Activated T-helper 2 cell treated with anti-CD3 and anti-CD28 coated beads, Interferon-gamma antibody, Interleukin-2, Interleukin-4, amounts not matched to agents 10 μg/mL and 5 μg/mL and 100 μg/mL, durations not matched to agents 14 hours and 24 hours and 36 hours (primary cell): ENCODE measurements around the gene IQGAP2. TPM values are rescaled to one million over a fixed set of nuclear protein-coding genes. Genes with fewer than 3 reads are reported as not detected.

ENCODE experiments used
- DNase-seq: peaks from one replicate; pipeline ENCODE4 v3.0.0; 2021; ENCODE audit warnings: low spot score
- H3K27ac Mint-ChIP-seq: one replicate; pipeline ENCODE4 v1.8.0; 2021; ENCODE audit warnings: mixed read lengths
- H3K27me3 Mint-ChIP-seq: one replicate; pipeline ENCODE4 v1.8.0; 2021; ENCODE audit warnings: low read depth, mixed read lengths
- H3K36me3 Mint-ChIP-seq: one replicate; pipeline ENCODE4 v1.8.0; 2021; ENCODE audit warnings: low read depth, mixed read lengths
- H3K4me1 Mint-ChIP-seq: one replicate; pipeline ENCODE4 v1.8.0; 2021; ENCODE audit warnings: low read depth, mixed read lengths
- H3K4me3 Mint-ChIP-seq: one replicate; pipeline ENCODE4 v1.8.0; 2021; ENCODE audit warnings: low read depth, mild to moderate bottlenecking, moderate library complexity, mixed read lengths
- H3K9me3 Mint-ChIP-seq: one replicate; pipeline ENCODE4 v1.8.0; 2021; ENCODE audit warnings: mixed read lengths
- intact Hi-C: fragments of 100-400 bp; cut with micrococcal nuclease; formaldehyde crosslinking; loops from one replicate; pipeline ENCODE4 v1.15.1; 2023
- total RNA-seq: library from RNA; stranded (reverse); gene quantifications from 2 replicates; pipeline ENCODE4 v1.2.3, GENCODE V29; 2022

IQGAP2 gene
- total RNA-seq, 1 donor from 2014 or later = 28.3 TPM

DNA sequence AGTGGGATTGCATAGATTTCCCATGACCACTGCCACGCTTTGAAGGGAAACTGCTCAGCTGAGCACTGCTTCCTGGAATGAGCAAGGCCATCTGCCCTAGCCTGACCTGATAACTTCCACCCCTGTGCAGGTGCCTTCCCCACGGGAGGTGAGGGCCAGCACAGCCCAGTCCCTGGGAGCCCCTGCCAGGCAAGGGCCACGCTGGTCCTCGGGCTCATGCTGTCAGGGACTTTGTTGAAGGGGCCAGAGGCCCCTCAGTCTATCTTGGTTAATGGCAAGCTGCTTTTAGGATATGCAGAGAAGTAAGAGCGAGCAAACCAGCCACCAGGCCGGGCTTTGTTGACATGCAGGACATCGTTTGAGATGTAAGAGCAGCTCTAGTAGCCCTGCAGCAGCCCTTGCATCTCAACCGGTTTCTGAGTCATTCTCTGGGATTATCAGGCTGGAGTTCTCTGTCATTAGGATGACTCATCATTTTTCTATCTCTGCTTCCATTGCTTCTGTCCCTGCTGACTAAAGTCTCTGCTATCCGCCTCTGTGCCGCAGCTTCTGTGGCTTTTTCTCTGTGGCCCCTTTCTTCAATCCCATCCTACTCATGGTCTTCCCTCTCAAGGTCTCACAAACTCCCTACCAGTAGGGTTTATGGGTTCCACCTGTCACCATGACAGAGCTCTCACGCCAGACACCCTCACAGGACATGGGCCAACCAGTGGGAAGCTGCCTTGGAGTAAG lies 30.6 kb upstream of the IQGAP2 start:
- Mint-ChIP-seq H3K27me3 (no peaks in the 10 kb centered on the region), H3K27ac (no peak overlapping the region), H3K9me3 (no peaks in the 10 kb centered on the region), H3K36me3 (no peaks in the 10 kb centered on the region), H3K4me1 (peaks cover 11% of the 10 kb centered on the region), H3K4me3 (no peak overlapping the region)
- DNase-seq = no peak
- intact Hi-C loops = no loop called here

DNA sequence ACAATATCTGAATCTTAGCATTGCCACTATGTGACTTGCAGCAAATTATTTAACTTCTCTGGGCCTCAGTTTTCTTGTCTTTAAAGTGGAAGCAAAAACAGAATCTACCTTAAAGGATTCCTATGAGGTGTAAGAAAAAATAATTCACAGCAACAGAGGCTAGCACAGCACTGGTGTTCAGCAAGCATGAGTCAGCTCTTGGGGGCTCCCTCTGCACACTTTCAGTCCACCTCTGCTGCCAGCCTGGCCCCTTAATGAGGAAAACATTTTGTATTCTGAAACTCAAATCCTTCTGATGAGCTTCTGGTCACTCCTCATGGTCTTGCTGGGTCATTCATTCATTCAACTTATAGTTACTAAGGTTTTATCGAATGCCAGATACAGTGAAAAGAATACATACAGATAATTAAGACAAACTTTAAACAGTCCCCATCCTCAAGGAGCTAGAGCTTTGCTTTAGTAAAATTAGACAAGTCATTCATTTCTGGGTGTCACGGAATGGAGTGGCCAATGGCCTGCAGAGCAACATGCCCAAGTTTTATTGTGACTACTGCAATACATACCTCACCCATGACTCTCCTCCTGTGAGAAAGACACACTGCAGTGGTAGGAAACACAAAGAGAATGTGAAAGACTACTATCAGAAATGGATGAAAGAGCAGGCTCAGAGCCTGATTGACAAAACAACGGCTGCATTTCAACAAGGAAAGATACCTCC lies 26.8 kb upstream of the IQGAP2 start:
- Mint-ChIP-seq H3K27me3 (no peaks in the 10 kb centered on the region), H3K4me1 (peaks cover 14% of the 10 kb centered on the region), H3K4me3 (no peak overlapping the region)

DNA sequence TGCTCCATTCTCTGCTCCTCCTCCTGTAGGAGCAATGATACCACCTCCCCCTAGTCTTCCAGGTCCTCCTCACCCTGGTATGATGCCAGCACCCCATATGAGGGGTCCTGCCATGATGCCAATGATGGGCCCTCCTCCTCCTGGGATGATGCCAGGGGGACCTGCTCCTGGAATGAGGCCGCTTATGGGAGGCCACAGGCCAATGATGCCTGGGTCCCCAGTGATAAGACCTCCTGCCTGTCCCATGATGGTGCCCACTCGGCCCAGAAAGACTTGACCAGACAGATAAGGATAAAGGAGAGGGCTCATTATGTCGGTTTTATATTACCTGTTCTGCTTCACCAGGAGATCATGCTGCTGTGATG lies 26.2 kb upstream of the IQGAP2 start:
- H3K4me3 Mint-ChIP-seq = no peak overlapping the region

More for the DNA sequence above, 26.8 kb upstream of the IQGAP2 start:
- H3K9me3 Mint-ChIP-seq = no peaks in the 10 kb centered on the region
- no peaks in the 10 kb centered on the region for H3K36me3 Mint-ChIP-seq
- intact Hi-C loops = no loop called here
- DNase-seq = no peak
- H3K27ac Mint-ChIP-seq = no peak overlapping the region

DNA sequence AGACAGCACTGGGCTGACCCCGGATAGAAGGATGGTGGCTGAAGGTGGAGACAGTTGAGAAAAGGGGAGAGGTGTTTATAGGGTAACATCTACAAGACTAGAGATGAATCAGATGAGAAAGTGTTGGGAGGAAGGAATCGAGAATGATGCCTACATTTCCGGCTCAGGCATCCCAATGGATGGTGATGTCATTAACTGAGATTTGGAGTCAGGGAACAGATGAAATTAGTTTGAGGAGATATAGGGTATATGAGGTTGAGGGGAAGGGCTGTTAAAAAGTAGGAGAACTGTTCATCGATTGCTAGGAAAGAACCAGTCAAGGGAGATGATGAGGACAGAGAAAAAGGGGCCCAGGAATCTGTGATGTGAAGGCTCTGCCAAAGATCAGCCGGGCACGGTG lies 24.7 kb upstream of the IQGAP2 start:
- intact Hi-C loops = no loop called here
- H3K4me1 Mint-ChIP-seq = peaks cover 15% of the 10 kb centered on the region
- H3K27ac Mint-ChIP-seq = no peak overlapping the region
- H3K4me3 Mint-ChIP-seq = no peak overlapping the region
- H3K9me3 Mint-ChIP-seq = no peaks in the 10 kb centered on the region
- H3K27me3 Mint-ChIP-seq = no peaks in the 10 kb centered on the region
- H3K36me3 Mint-ChIP-seq = no peaks in the 10 kb centered on the region
- no peak for DNase-seq

More for the DNA sequence above, 26.2 kb upstream of the IQGAP2 start:
- H3K27me3 Mint-ChIP-seq = no peaks in the 10 kb centered on the region
- no peaks in the 10 kb centered on the region for H3K36me3 Mint-ChIP-seq
- intact Hi-C loops = no loop called here
- no peaks in the 10 kb centered on the region for H3K9me3 Mint-ChIP-seq
- no peak overlapping the region for H3K27ac Mint-ChIP-seq
- H3K4me1 Mint-ChIP-seq = peaks cover 14% of the 10 kb centered on the region
- no peak for DNase-seq

DNA sequence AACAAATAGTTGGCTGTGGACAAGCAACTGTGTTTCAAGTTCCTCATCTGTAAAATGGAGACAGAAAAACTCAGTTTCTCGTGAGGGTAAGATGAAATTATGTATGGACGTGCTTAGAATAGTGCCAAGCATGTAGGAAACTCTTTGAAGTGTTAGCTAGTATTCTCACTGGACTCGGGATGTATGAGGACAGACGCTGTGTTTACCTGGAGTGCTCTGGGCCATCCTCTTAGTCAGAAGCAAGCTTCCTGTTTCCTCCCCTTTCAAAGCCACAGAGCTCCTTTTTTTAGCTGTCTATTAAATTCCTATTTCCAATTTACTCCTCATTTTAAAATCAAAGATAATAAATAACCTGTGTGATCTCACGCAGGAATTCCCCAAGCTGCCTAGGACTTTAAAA lies 23.8 kb upstream of the IQGAP2 start:
- Mint-ChIP-seq H3K4me3 (no peak overlapping the region), H3K27me3 (no peaks in the 10 kb centered on the region), H3K27ac (no peak overlapping the region), H3K4me1 (peaks cover 20% of the 10 kb centered on the region), H3K36me3 (no peaks in the 10 kb centered on the region), H3K9me3 (no peaks in the 10 kb centered on the region)
- no peak for DNase-seq
- intact Hi-C loops = no loop called here

DNA sequence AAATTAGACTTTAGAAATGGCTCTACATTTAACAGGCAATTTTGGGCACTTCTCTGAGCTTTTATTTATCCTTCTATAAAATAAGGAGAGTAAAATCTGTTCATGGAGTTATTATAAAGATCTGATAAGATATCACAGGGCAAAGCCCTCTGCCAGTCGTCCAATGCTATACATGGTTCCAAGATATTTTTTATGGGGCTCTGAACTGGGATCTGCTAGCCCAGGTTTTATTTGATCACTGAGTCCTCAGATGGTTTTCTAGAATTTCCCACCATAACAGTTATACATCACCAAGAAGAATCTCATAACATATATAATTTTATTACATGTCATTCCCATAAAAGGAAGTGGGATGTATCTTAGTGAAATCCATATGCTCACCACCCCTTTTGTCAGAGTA lies 23.2 kb upstream of the IQGAP2 start:
- peaks cover 20% of the 10 kb centered on the region for H3K4me1 Mint-ChIP-seq

DNA sequence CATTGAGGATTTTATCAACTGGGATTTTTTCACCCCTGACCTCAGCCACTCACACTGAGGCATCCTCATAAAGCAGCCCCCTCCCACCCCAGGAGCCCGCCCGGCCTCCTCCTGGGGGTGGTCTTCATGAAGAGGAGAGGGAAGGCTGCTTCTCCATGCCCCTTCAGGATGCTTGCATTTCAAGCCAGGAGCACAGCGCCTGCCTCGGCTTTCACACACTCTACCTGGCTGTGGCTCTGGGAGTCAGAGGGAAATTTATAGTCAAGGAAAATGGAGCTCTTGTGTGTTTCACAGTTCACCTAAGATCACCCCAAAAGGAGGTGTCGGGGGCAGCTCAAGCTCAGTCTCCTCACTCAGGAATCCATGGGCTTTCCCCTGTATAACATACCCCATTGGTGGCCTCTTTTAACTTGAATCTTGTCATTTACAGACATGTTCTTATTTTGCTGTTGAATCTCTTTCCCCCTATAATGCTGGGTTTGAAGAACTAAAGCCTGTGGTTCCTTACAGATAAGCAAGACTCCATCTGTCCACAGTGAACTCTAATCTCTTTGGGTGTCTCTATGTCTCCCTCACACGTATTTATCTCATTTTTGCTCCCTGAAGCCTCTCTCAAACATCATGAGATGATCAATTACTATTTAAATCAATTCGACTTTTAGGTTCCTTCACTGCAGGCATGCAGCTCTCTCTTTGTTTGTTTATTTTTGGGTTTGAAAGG lies 22.6 kb upstream of the IQGAP2 start:
- Mint-ChIP-seq H3K36me3 (no peaks in the 10 kb centered on the region), H3K4me1 (peaks cover 20% of the 10 kb centered on the region), H3K9me3 (no peaks in the 10 kb centered on the region), H3K27me3 (no peaks in the 10 kb centered on the region), H3K4me3 (no peak overlapping the region), H3K27ac (no peak overlapping the region)
- intact Hi-C loops = no loop called here
- DNase-seq = no peak

More for the DNA sequence above, 23.2 kb upstream of the IQGAP2 start:
- H3K36me3 Mint-ChIP-seq = no peaks in the 10 kb centered on the region
- no peak overlapping the region for H3K27ac Mint-ChIP-seq
- H3K27me3 Mint-ChIP-seq = no peaks in the 10 kb centered on the region
- no peaks in the 10 kb centered on the region for H3K9me3 Mint-ChIP-seq
- no peak overlapping the region for H3K4me3 Mint-ChIP-seq
- intact Hi-C loops = no loop called here
- no peak for DNase-seq

DNA sequence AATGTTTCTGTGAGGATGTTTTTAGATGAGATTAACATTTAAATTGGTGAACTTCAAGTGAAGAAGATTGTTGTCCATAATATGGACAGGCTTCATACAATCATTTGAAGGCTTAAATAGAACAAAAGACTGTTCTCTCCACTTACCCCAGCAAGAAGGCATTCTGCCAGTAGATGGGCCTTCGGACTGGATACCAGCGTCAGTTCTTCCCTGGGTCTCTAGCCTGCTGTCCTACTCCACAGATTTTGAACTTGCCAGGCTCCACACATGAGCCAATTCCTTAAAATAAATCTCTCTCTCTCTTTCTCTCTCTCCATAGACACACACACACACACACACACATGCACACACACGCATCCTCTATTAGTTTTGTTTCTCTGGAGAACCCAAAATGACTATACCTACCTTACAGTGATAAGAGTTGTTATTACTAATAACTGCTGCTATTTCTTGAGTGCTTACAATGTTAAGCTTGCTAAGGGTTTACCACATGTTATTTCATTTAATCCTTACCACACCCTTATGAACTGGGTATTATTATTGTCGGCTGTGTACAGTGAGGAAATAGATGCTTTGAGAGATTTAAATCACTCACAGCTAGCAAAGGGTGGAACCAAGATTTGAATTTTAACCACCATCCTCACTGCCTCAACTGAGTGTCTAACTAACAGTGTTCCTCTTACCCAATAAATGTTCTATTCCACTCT lies 19.8 kb upstream of the IQGAP2 start:
- intact Hi-C loops = no loop called here
- no peak for DNase-seq
- Mint-ChIP-seq H3K4me3 (no peak overlapping the region), H3K27me3 (no peaks in the 10 kb centered on the region), H3K36me3 (no peaks in the 10 kb centered on the region), H3K4me1 (peaks cover 18% of the 10 kb centered on the region), H3K27ac (no peak overlapping the region), H3K9me3 (no peaks in the 10 kb centered on the region)

DNA sequence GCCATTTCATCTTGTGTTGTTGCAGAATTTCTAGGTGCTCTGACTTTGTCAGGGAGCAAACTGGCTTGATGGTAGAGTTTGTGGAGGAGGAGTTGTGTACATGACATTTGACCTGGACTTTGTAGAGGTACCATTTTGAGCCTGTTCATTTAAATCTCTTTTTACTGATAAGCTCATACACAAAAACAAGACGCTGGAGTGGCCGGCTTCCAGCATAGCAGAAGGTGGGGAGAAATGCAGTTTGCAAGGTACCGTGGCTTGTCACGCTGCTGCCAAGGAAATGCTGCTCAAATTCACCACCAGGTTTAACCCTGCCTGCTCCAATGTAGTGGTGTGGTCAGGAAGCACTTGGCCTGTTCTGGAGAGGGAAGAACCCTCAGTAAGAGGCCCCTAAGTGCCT lies 18.9 kb upstream of the IQGAP2 start:
- no peaks in the 10 kb centered on the region for H3K9me3 Mint-ChIP-seq
- no peak overlapping the region for H3K4me3 Mint-ChIP-seq

DNA sequence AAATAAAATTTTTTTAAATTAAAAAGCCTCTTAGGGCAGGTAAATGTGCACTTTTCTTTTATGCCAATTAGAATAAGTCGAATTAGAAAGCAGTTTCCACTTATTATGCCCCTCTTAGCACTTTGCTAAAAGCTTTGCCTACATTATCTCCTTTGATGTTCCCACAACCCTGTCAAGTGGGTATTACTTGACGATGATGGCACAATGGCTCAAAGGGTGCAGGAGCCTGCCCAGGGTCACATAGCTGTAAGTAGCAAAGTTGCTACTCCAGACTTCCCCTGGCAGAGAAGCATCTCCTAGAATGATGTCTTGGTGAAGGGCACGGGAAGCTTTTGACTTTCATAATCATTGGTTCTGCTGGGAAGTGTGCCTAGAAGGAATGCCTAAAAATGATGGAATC lies 18.4 kb upstream of the IQGAP2 start:
- H3K27me3 Mint-ChIP-seq = peaks cover 2% of the 10 kb centered on the region
- H3K9me3 Mint-ChIP-seq = no peaks in the 10 kb centered on the region
- H3K4me3 Mint-ChIP-seq = no peak overlapping the region
- no peaks in the 10 kb centered on the region for H3K36me3 Mint-ChIP-seq
- H3K27ac Mint-ChIP-seq = no peak overlapping the region
- peaks cover 14% of the 10 kb centered on the region for H3K4me1 Mint-ChIP-seq
- intact Hi-C loops = no loop called here
- DNase-seq = no peak

More for the DNA sequence above, 18.9 kb upstream of the IQGAP2 start:
- H3K27ac Mint-ChIP-seq = no peak overlapping the region
- H3K27me3 Mint-ChIP-seq = peaks cover 1% of the 10 kb centered on the region
- H3K36me3 Mint-ChIP-seq = no peaks in the 10 kb centered on the region
- intact Hi-C loops = no loop called here
- DNase-seq = no peak
- peaks cover 17% of the 10 kb centered on the region for H3K4me1 Mint-ChIP-seq

DNA sequence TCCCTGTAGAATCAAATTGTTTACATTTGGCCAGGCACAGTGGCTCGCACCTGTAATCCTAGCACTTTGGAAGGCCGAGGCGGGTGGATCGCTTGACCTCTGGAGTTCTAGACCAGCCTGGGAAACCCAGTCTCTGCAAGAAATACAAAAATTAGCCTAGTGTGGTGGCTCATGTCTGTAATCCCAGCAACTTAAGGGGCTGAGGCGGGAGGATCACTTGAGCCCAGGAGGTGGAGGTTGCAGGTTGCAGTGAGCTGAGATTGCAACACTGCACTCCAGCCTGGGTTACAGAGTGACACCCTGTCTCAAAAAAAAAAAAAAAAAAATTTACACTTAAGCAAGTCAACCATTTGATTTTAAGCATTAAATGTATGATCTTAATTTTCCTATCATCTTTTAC lies 17.5 kb upstream of the IQGAP2 start:
- no peak overlapping the region for H3K27ac Mint-ChIP-seq
- no peaks in the 10 kb centered on the region for H3K36me3 Mint-ChIP-seq
- peaks cover 22% of the 10 kb centered on the region for H3K4me1 Mint-ChIP-seq
- H3K27me3 Mint-ChIP-seq = peaks cover 2% of the 10 kb centered on the region
- no peak overlapping the region for H3K4me3 Mint-ChIP-seq
- DNase-seq = no peak
- intact Hi-C loops = no loop called here
- H3K9me3 Mint-ChIP-seq = no peaks in the 10 kb centered on the region

DNA sequence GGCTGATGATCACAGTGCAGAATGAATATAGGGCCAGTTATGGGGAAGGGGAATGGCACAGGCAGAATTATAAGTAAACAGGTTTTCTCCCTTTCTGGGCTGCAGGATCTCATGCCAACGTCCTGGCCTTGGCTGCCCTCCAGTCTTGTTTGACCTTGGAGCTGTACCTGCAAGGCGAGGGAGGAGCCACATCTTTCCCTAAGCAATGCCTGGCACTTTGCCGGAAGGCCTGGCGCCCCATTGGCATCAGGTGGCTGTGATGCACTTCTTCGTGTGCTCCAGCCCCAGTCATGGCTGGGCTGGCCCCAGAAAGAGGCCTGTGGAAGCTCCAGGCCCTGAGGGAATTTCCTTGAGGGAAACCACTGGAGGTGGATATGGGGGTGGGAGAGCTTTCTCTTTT lies 16.7 kb upstream of the IQGAP2 start:
- Mint-ChIP-seq H3K27me3 (peaks cover 2% of the 10 kb centered on the region), H3K9me3 (no peaks in the 10 kb centered on the region), H3K27ac (no peak overlapping the region), H3K4me1 (peaks cover 28% of the 10 kb centered on the region), H3K36me3 (no peaks in the 10 kb centered on the region), H3K4me3 (no peak overlapping the region)
- no peak for DNase-seq
- intact Hi-C loops = no loop called here
